ENCODE results near the gene GRIK1.
"Not testable (repeated sequence)": the region's sequence is repeated elsewhere in the genome, so short reads cannot be mapped to it uniquely, and the experiment has no call there.

Gene GRIK1

DNA sequence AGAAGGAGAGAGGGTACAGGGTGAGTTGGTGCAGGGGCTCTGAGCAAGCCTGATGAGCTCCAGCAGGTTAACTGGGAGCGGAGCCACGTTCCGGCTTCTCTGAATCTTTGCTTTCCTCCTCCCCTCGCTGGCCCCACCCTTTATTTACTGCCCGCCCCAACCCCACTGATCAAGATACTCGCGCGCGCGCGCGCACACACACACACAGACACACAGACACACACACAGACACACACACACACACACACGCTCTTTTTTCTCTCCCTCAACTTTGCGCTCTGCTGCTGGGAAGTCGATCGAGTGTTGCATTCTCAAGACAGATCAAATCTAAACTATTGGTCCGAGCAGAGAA is at the start of gene GRIK1:
GRIK1 (minus strand) TSS at position 73 of the 352 bp plus-strand sequence.
- DNase-seq (ENCODE audit: low read depth in 2 of 2) = no peak

GRCh38 chr21:29987762-29988161 is 48.0 kb upstream of the GRIK1 start:
- no peak for DNase-seq (ENCODE audit: low read depth in 2 of 2)

GRCh38 chr21:29985866-29986265 is 46.1 kb upstream of the GRIK1 start:
- DNase-seq (ENCODE audit: low read depth in 2 of 2) = no peak

GRCh38 chr21:29979043-29979442 is 39.2 kb upstream of the GRIK1 start:
- no peak for DNase-seq (ENCODE audit: low read depth in 2 of 2)

DNA sequence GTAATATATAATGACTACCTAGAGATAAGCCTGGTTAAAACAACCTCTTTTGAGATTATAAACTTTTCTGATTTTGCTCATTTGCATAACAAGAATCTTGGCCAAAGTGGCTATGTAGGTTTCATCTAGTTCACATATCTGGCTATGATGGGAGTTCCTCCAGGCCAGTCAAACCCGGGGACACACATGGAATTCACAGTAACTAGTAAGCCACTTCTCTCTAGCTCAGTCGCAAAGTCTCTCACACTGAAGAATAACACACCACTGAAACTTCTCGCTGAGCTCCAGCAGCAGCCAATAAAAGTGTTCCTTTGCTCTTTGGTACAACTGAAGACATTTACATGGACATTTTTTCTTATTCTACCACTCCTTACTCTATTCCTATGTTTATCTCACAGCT is 36.0 kb upstream of the GRIK1 start:
- DNase-seq (ENCODE audit: low read depth in 2 of 2) = no peak

- no peak for DNase-seq (ENCODE audit: low read depth in 2 of 2)
These were observed 33.5 kb upstream of the GRIK1 start for GRCh38 chr21:29973258-29973657.

GRCh38 chr21:29961291-29962027 is 21.7 kb upstream of the GRIK1 start:
- DNase-seq (ENCODE audit: low read depth in 2 of 2) = no peak

- DNase-seq (ENCODE audit: low read depth in 2 of 2) = no peak
These were observed 18.8 kb upstream of the GRIK1 start for GRCh38 chr21:29958551-29958950.

GRCh38 chr21:29958035-29958434 is 18.2 kb upstream of the GRIK1 start:
- DNase-seq (ENCODE audit: low read depth in 2 of 2) = not testable (repeated sequence)

- DNase-seq (ENCODE audit: low read depth in 2 of 2) = no peak
These were observed 13.9 kb upstream of the GRIK1 start for GRCh38 chr21:29953690-29954089.

- no peak for DNase-seq (ENCODE audit: low read depth in 2 of 2)
These were observed 13.3 kb upstream of the GRIK1 start for GRCh38 chr21:29953072-29953471.

DNA sequence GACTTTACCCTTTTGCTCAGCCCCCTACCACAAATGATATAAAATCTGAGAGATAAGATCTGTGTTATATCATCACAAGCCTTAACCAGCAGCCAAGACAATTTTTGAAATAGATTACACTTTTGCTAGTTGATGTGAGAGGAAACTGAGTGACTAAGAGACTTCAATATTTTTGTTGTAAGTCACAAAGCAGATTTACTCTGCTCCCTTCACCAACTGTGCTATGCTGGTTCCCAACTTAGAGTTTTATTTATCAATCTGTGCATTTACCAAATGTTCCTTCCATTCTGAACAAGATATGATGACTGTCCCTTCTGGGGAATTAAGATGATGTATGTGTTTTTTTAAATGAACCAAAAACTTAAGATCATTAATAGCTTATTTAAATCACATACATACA is 12.1 kb upstream of the GRIK1 start:
- DNase-seq (ENCODE audit: low read depth in 2 of 2) = no peak

- no peak for DNase-seq (ENCODE audit: low read depth in 2 of 2)
These were observed 10.2 kb upstream of the GRIK1 start for GRCh38 chr21:29949991-29950390.

GRCh38 chr21:29947119-29947518 is 7.3 kb upstream of the GRIK1 start:
- no peak for DNase-seq (ENCODE audit: low read depth in 2 of 2)

DNA sequence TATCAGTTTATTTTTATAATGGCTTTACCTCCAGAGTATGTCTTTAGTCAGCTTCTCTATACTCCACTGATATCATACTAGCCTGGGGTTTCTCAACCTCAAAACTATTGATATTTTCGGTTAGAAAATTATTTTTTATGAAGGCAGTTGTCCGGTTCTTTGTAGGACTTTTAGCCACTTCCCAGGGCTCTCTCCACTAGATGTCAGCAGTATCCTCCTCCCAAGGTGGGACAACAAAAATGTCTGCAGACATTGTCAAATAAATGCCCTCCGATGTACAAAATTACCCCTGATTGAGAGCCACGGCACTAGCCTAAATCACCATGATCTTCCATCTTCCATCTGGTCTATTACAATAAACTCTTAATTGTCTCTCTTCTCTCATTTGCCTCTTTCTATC is 4.1 kb upstream of the GRIK1 start:
- no peak for DNase-seq (ENCODE audit: low read depth in 2 of 2)

DNA sequence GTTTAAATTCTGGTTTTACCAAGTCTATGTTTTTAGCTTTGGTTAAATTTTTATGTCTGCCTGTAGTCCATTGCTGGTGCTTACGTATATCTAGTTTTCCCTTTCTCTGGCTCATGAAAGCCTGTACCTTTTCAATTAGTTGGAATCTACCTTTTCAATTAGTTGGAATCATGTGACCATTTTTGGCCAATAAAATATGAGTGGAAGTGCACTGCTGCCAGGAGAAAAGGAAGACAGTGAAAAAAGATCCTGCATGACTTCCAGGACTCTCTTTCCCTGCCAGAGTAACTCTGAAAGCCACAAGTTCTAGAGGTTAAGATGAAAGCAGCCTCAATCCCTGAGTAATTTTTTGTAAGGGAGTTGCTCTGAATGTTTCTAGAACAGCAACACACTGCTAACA is 2.2 kb upstream of the GRIK1 start:
- DNase-seq (ENCODE audit: low read depth in 2 of 2) = no peak

- DNase-seq (ENCODE audit: low read depth in 2 of 2) = no peak
These were observed 1.2 kb upstream of the GRIK1 start for GRCh38 chr21:29940991-29941390.

DNA sequence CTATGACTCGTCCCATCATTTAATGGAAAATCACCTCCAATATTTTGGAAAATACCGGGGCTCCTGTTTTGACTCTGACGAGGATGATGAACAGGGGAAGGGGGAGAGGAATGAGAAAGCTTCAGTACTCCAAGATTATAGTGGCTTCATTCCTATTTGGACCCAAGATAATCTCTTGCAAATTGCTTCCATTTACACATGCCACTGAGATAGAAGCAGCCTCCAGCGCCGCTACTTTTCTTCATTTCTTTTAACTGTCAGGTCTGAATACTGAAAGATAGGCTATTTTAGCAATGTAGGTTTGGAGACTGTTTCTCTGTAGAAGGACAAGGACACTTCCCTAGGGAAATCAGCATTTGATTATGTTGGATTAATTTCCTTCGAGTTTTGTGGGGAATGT is 565 bp upstream of the GRIK1 start:
- DNase-seq (ENCODE audit: low read depth in 2 of 2) = no peak

DNA sequence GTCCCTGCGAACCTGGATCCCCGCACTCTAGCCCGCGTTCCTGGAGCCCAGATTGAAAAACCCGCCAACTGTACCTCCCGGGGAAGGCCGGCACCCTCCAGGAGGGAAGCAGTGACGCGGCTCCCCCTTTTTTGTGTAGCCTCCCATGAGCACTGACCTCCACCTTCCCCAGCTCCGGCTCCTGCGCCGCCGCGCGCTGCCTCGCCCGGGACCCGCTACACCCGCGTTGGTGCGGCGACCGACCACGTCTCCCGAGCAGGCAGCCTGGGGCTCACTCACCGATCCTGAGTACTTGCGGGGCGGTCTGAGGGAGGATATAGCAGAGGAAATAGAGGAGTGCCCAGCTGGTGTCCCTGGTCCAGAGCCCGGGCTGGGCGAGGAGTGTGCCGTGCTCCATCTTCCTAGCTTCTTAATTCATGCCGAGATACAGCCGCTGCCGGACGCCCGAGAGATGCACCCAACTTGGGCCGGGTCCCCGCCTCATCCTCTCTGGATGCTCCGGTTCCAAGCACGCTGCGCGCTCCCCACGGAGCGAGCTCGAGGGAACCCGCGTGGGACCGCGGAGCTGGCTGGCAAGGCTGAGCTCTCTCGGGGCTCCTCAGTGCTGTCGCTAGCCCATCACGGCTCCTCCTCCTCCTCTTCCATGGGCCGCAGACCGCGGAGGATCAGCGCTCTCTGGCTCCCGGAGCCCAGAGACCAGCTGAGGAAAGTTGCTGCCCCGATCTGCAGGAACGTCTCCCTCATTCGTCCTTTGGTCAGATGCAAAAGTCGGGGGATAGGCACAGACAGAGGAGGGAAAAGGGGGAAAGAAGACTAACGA is 482 bp downstream of the GRIK1 start:
- DNase-seq (ENCODE audit: low read depth in 2 of 2) = no peak

- no peak for DNase-seq (ENCODE audit: low read depth in 2 of 2)
These were observed 1.1 kb downstream of the GRIK1 start for GRCh38 chr21:29938776-29939103.

- DNase-seq (ENCODE audit: low read depth in 2 of 2) = no peak
These were observed 6.7 kb downstream of the GRIK1 start for GRCh38 chr21:29933088-29933487.

DNA sequence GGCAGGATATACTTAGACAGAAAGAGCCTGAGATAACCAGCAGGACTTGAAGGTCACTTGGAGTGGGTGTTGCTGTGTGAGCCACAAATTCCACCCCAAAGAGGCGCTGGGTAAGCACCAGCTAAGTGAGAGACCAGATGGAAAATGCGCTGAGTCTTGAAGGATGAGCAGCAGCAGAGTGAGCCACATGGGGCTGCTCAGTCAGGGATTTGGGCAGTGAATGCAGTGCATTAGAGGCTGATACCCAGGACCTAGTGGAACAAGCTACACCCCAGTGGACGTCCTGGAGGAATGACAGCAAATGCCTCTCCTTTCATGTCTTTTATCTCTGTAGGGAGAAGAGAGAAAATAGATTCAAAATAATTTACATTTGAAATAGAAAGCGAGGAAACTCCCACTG is 11.3 kb downstream of the GRIK1 start:
- DNase-seq (ENCODE audit: low read depth in 2 of 2) = no peak

GRCh38 chr21:29920938-29921337 is 18.9 kb downstream of the GRIK1 start:
- no peak for DNase-seq (ENCODE audit: low read depth in 2 of 2)

DNA sequence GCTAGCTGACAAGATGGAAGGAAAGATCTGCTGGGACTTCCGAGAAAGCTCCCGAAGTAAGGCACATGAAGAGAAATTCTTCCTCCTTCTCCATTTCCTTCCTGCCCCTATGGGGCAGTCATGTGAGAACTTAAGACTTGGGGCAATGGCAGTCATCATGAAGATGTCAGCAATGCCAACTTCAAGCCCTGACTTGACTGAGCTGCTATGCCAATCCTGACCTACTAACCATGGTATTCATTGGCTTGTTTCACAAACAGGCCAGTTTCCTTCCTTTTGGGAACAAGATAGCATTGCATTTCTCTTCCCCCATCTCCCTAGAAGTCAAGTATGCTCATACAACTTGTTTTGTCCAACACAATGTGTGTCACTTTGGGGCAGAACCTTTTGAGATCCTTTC is 25.5 kb downstream of the GRIK1 start:
- DNase-seq (ENCODE audit: low read depth in 2 of 2) = no peak
